Neural crest cell (in vitro differentiated cells): ENCODE results near the gene DCST2. TPM values are rescaled to one million over a fixed set of nuclear protein-coding genes. Genes with fewer than 3 reads are reported as not detected.

Experiments used
- DNase-seq: peaks from one replicate; pipeline ENCODE4 v3.0.0; 2021; ENCODE audit warnings: low read depth, mixed read lengths, low spot score
- H3K27ac Mint-ChIP-seq: one replicate; pipeline ENCODE4 v1.8.0; 2021; ENCODE audit warnings: mild to moderate bottlenecking, mixed read lengths; ENCODE audit not compliant: unreplicated experiment
- H3K27me3 Mint-ChIP-seq: 2 replicates; pipeline ENCODE4 v1.8.0; 2021; ENCODE audit warnings: low read depth, mild to moderate bottlenecking, mixed read lengths
- H3K36me3 Mint-ChIP-seq: 2 replicates; pipeline ENCODE4 v1.8.0; 2021; ENCODE audit warnings: low read depth, mild to moderate bottlenecking, mixed read lengths
- H3K4me1 Mint-ChIP-seq: 2 replicates; pipeline ENCODE4 v1.8.0; 2021; ENCODE audit warnings: mixed read lengths
- H3K4me3 Mint-ChIP-seq: one replicate; pipeline ENCODE4 v1.8.0; 2021; ENCODE audit warnings: mild to moderate bottlenecking, mixed read lengths
- H3K9me3 Mint-ChIP-seq: 2 replicates; pipeline ENCODE4 v1.8.0; 2021; ENCODE audit warnings: mixed read lengths
- total RNA-seq: library from RNA; stranded (reverse); gene quantifications from 2 replicates; pipeline ENCODE4 v1.2.1, GENCODE V29; 2021
- TF ChIP-seq, protein P1 (sequence below): fragments of 200-600 bp; sonication (generic); conservative IDR thresholded peaks from 2 replicates; pipeline ENCODE4 v1.5.0; 2021; ENCODE audit warnings: antibody characterized with exemption, mild to moderate bottlenecking

DCST2 gene
- total RNA-seq, 1 donor from 2014 or later, result 1.3 TPM

DNA sequence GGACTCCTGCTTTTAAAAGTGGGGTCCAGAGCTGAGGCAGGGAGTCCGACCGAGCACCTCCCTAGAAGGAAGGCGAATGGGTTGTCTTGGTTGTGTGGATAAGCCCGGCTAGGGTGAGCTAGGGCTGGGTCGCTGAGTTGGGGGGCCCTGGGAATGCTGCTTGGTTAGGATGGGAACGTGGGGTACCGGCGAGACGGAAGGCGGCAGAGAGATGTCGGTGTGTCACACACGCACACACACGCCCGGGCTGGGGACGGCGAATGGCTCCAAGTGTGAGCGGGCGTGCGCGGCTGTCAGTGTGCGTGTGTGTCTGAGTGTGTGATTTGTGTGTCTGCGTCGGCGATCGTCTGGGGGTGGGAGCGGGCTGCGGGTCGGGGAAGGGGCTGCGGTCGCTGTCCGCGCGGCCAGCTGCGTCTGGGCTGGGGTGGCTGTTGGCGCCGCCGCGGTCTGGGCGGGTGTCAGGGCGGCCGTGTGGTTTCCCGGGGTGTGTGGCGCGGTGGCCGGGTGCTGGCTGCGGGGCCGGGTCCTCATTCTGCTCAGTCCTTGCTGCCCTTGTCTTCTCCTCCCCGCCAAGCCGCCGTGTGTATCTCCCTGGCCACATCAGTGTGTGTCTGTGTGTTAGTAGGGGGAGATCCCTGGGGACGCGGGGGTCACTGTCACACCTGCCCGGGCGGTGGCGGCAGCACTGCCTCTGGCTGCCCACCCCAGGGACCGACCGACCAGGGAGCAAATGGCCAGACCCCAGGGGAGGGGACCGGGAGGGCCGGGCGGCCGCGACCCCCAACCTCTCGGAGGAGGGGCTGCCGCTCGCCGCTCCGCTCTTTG lies 46.1 kb upstream of the DCST2 start:
- peaks cover 48% of the 10 kb centered on the region for H3K4me1 Mint-ChIP-seq
- TF ChIP-seq, protein P1, sequence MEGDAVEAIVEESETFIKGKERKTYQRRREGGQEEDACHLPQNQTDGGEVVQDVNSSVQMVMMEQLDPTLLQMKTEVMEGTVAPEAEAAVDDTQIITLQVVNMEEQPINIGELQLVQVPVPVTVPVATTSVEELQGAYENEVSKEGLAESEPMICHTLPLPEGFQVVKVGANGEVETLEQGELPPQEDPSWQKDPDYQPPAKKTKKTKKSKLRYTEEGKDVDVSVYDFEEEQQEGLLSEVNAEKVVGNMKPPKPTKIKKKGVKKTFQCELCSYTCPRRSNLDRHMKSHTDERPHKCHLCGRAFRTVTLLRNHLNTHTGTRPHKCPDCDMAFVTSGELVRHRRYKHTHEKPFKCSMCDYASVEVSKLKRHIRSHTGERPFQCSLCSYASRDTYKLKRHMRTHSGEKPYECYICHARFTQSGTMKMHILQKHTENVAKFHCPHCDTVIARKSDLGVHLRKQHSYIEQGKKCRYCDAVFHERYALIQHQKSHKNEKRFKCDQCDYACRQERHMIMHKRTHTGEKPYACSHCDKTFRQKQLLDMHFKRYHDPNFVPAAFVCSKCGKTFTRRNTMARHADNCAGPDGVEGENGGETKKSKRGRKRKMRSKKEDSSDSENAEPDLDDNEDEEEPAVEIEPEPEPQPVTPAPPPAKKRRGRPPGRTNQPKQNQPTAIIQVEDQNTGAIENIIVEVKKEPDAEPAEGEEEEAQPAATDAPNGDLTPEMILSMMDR, result no peak
- no peaks in the 10 kb centered on the region for H3K36me3 Mint-ChIP-seq
- H3K27ac Mint-ChIP-seq, result peak overlapping the region; percentile 76
- peaks cover 70% of the 10 kb centered on the region for H3K27me3 Mint-ChIP-seq
- DNase-seq, result no peak
- no peaks in the 10 kb centered on the region for H3K9me3 Mint-ChIP-seq
- H3K4me3 Mint-ChIP-seq, result peak overlapping the region; percentile 91

DNA sequence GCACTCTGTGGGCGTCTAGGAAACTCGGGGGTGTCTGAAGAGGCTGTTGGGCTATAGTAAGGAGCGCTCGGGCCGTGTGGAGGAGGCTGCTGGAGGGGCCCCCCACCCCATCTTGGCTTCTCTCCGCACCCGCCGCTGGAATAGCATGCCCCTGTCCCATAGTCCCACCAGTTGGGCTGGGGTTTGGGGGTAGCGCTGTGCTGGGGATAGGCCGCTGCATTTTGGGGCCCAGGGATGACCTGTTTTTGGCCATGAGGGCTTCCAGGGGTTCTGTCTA lies 45.6 kb upstream of the DCST2 start:
- TF ChIP-seq, protein P1, result no peak
- Mint-ChIP-seq H3K9me3 (no peaks in the 10 kb centered on the region), H3K36me3 (no peaks in the 10 kb centered on the region), H3K4me1 (peaks cover 42% of the 10 kb centered on the region), H3K27me3 (peaks cover 68% of the 10 kb centered on the region), H3K27ac (peak overlapping the region; percentile 76), H3K4me3 (peak overlapping the region; percentile 91)
- no peak for DNase-seq

DNA sequence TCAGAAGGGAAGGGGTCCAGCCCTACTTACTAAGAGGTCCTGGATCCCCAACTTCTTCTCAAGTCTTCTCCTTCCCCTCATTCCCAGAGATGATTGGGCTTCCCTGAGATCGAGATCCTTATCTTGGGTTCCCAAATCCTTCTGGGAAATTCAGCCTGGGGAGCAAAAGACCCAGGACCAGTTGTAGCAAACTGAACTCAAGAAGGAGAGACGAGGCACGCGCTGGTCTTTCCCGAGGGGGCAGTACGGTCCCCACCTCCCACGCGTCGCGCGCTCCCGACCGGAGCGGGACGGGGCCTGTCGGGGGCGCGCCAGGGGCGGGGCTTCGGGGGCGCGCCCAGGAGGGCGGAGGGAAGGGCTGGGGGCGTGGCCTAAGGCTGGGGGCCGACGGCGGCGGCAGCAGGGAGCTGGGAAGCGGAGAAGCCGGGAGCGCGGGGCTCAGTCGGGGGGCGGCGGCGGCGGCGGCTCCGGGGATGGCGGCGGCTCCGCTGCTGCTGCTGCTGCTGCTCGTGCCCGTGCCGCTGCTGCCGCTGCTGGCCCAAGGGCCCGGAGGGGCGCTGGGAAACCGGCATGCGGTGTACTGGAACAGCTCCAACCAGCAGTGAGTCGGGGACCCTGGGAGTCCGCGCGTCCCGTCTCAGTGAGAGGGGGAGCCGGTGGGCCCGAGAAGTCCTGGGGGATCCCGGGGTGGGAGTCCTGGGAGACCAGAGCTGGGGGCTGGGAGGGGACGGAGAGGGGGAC lies 45.1 kb upstream of the DCST2 start, which contains the start of gene EFNA3:
Gene EFNA3 (plus strand): TSS at position 369 of the 741 bp plus-strand sequence. CDS start 105 bp downstream, at position 474.
- Mint-ChIP-seq H3K9me3 (no peaks in the 10 kb centered on the region), H3K4me1 (peaks cover 38% of the 10 kb centered on the region), H3K27me3 (peaks cover 63% of the 10 kb centered on the region), H3K36me3 (no peaks in the 10 kb centered on the region), H3K4me3 (peak within 1 kb of the TSS; percentile 91), H3K27ac (peak within 1 kb of the TSS; percentile 76)
- peak; percentile 70 for DNase-seq
- TF ChIP-seq, protein P1, result no peak

DNA sequence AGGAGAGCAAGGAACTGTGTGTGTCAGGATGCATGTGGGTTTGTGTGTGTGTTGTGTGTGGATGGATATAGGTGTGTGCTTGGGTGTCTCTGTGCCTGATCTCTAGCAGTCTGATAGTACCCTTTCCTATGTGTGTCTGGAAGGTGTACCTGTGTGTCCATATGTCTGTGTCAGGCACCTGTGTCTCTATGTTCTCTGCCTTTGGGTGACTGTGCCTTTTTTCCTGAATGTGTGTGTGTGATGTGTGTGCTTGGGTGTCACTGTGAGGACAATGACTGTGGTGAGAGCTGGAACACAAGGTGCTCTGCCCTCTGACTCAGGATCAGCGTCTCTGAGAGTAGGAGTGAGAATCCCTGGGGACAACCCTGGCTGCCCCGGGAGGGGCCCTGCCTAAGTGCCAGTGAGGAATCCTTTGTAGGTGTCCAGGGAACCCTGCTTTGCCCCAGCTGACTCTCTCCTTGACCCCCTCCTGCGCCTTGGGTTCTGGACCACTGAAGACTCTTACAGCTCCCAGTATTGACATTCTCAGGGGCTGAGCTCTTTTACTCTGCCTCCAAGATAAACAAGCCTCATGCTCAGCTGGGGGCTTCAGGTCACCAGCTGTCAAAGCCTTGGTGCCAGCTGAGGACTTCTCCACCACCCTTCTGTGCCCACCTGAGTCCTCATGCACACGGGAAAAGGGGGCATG lies 44.3 kb upstream of the DCST2 start:
- no peaks in the 10 kb centered on the region for H3K36me3 Mint-ChIP-seq
- H3K27ac Mint-ChIP-seq, result no peak overlapping the region
- H3K4me1 Mint-ChIP-seq, result peaks cover 37% of the 10 kb centered on the region

DNA sequence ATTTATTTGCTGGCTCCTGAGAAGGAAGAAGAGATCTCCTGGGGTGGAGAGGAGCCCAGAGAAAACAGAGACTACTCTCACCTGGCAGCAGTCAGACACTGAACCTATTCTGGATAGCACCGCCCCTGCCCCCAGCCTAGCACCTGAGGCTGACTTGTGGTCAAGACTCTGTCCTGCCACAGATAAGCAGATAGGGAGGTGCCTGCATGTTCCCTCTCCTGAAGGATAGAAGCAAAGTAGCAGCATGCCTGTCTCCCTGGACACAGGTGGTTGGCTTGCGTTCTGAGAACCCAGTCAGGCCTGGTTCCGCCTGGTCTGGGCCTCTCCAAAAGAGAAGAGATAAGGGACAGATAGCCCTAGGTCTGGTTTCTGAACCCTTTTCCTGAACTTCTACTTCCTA lies 43.8 kb upstream of the DCST2 start:
- H3K9me3 Mint-ChIP-seq, result no peaks in the 10 kb centered on the region
- TF ChIP-seq, protein P1, result no peak
- H3K36me3 Mint-ChIP-seq, result no peaks in the 10 kb centered on the region
- no peak overlapping the region for H3K27ac Mint-ChIP-seq
- no peak for DNase-seq
- peaks cover 58% of the 10 kb centered on the region for H3K27me3 Mint-ChIP-seq
- H3K4me1 Mint-ChIP-seq, result peaks cover 31% of the 10 kb centered on the region
- H3K4me3 Mint-ChIP-seq, result peak overlapping the region; percentile 78

More for the DNA sequence above, 44.3 kb upstream of the DCST2 start:
- peaks cover 59% of the 10 kb centered on the region for H3K27me3 Mint-ChIP-seq
- no peak for DNase-seq
- TF ChIP-seq, protein P1, result no peak
- peak overlapping the region; percentile 78 for H3K4me3 Mint-ChIP-seq
- no peaks in the 10 kb centered on the region for H3K9me3 Mint-ChIP-seq
